ENCODE data around the gene AKIRIN1. TPM values are rescaled to one million over a fixed set of nuclear protein-coding genes. Genes with fewer than 3 reads are reported as not detected.
"Not testable (repeated sequence)": the region's sequence is repeated elsewhere in the genome, so short reads cannot be mapped to it uniquely, and the experiment has no call there.

Gene AKIRIN1, protein sequence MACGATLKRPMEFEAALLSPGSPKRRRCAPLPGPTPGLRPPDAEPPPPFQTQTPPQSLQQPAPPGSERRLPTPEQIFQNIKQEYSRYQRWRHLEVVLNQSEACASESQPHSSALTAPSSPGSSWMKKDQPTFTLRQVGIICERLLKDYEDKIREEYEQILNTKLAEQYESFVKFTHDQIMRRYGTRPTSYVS
- 68.2 TPM for polyA plus RNA-seq (2013, experiment 1 of 2; ENCODE audit: insufficient read length)
- polyA plus RNA-seq (2013, experiment 2 of 2; ENCODE audit: insufficient read length) = 64.4 TPM

DNA sequence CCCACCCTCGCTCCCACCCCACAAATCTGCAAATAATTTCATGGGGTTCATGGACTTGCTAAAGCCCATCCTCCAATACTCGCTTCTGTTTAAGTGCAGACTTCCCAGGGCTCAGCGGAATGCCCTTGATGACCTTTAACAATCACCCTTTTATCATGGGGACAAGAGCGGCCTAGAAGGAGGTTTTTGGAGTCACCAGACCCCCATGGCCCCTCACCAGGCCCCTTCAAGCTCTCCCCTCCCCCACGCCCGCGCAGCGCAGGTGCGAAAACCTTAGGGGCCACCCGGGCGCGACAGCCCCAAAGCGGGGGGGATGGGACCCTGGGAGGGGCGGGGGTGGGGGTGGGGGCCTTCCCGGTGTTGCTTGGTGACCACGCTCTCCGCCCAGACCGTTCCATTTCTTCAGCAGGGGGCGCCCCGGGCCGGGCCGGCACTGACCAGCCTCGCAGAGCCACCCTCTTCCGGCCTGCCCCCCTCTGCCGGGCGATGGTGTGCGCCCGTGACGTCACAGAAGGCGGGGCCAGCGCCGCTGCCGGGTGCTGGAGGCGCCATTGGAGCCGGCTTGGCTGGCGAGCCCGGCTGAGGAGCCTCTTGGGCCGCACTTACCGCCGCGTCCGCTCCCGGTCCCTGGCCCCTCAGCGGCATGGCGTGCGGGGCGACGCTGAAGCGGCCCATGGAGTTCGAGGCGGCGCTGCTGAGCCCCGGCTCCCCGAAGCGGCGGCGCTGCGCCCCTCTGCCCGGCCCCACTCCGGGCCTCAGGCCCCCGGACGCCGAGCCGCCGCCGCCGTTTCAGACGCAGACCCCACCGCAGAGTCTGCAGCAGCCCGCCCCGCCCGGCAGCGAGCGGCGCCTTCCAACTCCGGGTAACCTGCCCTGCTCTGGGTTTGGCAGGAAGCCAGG, at the start of gene AKIRIN1:
AKIRIN1 (plus strand) TSS at position 539 of the 900 bp plus-strand sequence; CDS start at position 644, 105 bp downstream.
- DNase-seq = peak; percentile 96

DNA sequence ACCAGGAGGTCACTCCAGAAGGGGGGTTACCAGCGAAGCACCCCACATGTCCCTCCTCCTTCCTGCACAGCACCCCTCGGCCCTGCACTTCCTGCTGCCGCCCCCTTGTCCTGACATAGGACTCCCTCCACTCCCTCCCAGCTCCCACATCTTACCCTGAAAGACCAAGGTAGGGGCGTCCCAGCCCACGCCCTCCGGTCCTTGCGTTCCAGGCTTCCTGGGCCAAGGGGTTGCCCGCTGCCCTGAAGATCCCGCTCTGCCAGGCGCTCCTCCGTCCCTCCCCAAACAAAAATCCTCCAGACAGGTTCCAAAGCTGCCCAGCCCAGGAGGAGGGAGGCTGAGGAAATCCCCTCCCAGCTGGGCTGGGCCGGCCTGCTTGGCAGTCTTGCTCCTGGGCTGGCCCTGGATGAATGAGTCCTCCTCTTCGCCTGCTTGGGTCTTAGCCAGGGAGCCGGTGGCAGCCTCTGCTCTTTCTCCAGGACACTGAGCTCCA, 49.5 kb upstream of the AKIRIN1 start, which contains the start of gene RHBDL2:
RHBDL2 (minus strand) TSS at position 304 of the 493 bp plus-strand sequence. CDS start 22,618 bp downstream, outside the sequence.
- peak; percentile 23 for DNase-seq

DNA sequence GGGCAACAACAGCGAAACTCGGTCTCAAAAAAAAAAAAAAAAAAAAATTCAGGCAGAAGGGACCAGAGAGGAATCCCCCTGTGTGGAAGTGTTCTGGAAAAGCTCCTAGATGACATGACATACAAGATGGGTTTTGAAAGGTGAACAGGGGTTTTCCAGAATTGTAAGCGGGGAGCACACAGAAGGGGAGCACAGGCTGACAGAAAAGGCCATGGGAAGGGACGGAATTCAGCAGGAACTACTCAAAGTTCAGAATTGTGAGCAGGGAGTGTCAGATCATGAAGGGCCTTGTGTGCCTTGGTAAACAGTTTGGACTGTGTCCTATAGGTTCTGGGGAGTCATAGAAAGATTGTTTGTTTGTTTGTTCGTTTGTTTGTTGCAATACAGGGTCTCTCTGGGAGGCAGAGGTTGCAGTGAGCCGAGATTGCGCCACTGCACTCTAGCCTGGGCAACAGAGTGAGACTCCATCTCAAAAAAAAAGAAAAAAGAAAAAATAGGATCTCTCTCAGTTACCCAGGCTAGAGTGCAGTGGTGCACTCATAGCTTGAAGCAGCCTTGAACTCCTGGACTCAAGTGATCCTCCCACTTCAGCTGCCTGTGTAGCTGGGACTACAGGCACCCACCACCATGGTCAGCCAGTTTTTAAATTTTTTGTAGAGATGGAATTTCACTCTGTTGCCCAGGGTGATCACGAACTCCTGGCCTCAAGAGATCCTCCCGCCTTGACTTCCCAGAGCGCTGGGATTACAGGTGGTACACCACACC, 48.2 kb upstream of the AKIRIN1 start:
- DNase-seq = no peak

DNA sequence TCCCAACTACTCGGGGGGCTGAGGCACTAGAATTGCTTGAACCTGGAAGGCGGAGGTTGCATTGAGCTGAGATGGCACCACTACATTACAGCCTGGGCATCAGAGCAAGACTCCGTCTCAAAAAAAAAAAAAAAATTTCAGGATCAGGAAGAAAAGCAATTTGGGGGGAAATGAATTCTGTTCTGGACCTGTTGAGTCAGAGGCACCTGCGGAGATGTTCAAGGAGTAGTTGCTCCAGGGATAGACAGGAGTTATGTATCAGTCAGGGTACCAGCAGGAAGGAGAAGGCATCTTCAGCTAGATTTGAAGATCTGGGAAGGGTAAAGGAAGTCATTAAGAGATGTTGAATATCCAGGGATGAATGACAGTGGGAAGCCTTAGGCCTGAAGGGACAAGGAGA, 46.5 kb upstream of the AKIRIN1 start:
- no peak for DNase-seq

DNA sequence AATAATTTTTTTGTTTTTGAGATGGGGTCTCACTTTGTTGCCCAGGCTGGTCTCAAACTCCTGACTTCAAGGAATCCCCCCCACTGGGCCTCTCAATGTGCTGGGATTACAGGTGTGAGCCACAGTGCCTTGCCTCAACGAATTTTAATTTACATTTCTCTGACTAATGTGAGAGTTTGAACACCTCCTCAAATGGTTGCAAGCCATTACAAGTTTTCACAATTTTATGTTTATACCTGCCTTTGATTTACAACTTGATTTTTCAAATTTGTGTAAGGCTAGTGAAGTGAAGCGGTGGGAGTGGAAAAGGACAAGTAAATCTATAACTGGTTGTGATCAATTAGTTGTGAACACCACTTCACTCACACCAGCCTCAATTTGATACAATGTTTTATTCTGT, 40.5 kb upstream of the AKIRIN1 start:
- DNase-seq = no peak

DNA sequence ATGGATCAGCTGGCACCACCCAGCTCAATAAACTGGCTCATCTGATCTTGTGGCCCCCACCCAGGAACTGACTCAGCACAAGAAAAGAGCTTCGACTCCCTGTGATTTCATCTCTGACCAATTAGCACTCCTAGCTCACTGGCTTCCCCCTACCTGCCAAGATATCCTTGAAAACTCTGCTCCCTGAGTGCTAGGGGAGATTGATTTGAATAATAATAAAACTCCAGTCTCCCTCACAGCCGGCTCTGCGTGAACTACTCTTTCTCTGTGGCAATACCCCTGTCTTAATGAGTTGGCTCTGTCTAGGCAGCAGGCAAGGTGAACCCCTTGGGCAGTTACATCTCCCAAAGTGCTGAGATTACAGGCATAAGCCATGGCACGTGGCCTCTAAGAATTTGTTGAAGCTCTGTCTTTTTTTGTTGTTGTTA, 37.6 kb upstream of the AKIRIN1 start:
- no peak for DNase-seq

DNA sequence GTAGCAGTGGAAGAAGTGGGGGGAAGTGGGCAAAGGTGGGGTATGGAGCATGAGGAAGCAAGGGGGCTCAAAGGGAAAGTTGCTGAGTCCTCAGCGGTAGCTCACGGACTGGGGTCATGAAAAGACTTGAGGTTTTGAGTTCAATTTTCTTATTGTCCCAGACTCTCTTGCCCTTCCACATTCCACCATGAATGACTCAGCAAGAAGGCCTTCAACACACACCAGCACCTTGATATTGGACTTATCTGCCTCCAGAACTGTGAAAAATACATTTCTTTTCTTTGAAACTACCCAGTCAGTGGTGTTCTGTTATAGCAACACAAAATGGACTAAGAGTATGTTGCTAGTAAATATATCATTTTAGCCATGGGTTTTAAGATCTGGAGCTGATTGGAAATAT, 32.1 kb upstream of the AKIRIN1 start:
- peak; percentile 59 for DNase-seq

DNA sequence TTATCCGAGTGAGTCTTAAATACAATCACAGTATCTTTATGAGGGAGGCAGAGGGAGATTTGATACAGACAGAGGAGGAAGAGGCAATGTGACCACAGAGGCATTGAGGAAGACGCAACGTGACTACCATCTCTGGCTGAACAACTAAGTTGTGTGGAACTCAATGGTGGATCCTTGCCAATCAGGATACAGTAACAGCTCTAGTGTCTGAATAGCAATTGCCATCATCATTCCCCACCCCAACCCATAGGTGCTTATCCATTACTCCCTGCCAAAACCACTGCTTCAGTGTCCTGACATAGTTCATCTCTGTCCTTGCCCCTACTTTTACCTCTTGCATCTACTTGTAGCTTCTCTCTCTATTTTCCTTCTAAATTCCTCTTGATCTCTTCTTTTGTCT, 29.0 kb upstream of the AKIRIN1 start:
- DNase-seq = peak; percentile 81

DNA sequence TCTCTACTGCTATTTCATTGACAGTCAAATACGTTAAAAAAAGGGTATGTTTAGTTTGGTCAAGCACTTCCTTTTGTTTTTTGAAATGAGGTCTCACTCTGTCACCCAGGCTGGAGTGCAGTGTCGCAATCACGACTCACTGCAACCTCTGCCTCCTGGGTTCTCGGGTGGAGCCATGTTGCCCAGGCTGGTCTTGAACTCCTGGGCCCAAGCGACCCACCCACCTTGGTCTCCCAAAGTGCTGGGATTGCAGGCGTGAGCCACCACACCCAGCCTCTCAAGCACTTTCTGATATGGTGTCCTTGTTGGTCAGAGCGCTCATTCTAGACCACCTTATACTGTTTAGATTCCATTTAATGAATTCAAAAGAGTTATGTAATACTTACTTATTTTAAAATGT, 28.5 kb upstream of the AKIRIN1 start:
- DNase-seq = peak; percentile 39

DNA sequence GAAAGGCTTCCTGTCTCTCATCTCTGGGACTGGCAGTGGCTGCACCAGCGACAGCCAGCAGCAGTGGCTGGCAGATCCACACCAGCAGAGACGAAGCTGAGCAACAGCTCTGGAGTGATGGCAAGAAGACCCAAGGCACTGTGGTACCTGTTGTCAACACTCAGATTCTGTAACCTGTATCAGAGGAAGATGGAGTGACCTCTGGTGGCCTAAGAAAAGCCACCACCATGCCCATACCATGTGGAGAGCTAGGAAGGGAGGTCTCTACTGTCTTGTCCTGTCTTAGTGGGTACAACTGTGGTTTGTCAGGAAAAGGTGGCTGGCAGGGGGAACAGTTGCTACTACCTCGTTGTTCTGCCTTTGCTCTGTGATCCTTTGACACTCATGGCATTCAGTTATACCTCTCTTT, 26.9 kb upstream of the AKIRIN1 start:
- no peak for DNase-seq

DNA sequence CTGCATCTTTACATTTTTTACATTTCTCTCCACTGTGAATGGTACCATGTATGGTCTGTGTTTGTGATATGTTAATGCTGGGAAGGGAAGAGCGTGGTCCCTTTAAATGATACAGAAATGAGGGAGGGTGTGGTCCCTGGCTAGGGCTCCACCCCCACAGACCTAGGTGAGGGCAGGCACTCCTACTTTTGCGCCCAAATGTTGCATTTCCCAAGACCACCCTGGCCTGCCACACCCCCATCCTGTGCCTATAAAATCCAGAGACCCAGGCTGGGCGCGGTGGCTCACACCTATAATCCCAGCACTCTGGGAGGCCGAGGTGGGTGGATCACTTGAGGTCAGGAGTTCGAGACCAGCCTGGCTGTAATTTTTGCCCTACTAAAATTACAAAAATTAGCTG, 17.9 kb upstream of the AKIRIN1 start:
- DNase-seq = not testable (repeated sequence)

DNA sequence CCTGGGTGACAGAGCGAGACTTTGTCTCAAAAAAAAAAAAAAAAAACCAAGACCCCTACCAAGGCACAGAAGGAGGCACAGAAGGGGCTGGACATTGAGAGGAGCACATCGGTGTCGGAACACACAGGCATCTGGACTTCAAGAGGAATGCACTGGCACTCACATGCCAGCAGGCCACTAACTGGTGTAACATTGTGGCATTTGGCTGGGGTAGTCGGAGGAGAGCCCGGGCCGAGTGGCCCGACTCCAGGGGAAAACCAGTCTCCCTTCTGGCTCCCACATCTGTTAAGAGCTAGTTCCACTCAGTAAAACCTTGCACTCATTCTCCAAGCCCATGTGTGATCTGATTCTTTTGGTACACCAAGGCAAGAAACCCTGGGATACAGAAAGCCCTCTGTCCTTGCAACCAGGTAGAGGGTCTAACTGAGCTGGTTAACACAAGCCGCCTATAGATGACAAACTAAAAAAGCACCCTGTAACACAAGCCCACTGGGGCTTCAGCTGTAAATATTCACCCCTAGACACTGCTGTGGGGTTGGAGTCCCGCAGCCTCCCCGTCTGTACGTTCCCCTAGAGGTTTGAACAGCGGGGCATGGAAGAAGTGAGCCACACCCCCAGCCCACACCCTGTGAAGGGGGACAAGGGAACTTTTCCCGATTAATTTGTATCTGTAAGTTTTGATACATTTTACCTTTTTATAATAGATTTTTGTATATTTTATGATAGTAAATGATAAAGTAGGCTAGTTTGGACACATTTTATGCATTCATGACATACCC, 17.2 kb upstream of the AKIRIN1 start:
- DNase-seq = no peak

DNA sequence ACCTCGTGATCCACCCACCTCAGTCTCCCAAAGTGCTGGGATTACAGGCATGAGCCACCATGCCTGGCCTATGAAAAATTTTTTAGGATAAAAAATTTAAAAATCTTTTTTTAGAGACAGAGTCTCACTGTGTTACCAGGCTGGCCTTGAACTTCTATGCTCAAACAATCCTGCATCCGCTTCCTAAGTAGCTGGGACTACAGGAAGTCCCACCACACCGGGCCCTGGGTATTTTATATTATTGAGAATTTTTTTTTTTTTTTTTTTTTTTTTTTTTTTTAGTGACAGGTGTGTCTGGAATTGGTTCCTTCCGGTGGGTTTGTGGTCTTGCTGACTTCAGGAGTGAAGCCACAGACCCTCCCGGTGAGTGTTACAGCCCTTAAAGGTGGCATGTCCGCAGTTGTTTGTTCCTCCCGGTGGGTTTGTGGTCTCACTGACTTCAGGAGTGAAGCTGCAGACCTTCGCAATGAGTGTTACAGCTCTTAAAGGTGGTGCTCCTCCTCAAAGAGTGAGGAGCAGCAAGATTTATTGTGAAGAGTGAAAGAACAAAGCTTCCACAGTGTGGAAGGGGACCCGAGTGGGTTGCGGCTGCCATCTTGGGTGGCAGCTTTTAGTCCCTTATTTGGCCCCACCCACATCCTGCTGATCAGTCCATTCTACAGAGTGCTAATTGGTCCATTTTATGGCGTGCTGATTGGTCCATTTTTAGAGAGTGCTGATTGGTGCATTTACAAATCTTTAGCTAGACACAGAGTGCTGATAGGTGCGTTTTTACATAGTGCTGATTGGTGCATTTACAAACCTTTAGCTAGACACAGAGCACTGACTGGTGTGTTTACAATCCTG, 13.5 kb upstream of the AKIRIN1 start:
- not testable (repeated sequence) for DNase-seq

DNA sequence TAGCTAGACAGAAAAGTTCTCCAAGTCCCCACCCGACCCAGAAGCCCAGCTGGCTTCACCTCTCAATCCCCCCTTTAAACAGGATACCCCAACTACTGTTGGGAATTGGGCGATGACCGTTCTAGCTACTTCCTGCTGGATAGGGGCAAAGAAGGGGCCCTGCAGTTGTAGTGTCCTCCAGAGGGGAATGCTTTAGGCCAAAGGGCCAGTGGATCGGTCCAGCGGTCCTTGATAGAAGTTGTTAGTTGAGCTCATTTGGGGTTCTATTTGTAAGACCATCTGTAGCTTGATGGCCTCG, 12.9 kb upstream of the AKIRIN1 start:
- not testable (repeated sequence) for DNase-seq

DNA sequence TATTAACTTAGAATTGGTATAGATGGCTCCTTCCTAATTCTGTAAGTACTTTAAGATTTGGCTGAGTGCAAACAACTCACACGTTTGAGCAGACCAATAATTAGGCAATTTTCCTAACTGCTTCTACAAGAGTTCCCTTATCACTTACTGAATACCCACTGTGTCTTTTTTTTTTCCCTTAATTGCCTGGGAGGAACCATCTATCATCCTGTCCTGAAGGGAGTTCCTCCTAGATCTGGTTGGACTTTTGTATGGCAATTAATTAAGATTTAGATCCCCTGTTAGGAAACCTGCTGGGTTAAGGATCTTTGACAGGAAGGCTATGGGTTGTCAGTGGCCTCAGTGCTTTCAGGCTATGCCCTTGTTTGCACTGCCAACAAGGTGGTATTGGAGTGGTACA, 11.7 kb upstream of the AKIRIN1 start:
- DNase-seq = not testable (repeated sequence)

DNA sequence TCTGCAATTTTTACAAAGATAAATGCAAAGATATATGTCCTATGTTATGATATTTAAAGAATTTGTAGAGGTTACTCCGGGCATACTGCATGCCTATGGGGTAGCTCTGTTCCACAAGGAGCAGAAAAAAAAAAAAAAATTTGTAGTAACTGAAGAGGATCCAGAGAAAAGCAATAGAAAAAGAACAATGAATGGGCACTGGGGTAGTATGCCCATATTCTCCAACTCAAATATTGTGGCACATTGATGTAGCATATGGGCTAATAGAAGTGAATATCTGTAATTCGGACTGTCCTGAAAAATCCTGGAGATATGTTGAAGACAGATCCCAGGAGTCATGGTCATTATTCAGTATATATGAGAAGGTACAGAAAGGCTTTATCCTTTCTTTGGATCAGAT, 1.1 kb upstream of the AKIRIN1 start:
- no peak for DNase-seq

DNA sequence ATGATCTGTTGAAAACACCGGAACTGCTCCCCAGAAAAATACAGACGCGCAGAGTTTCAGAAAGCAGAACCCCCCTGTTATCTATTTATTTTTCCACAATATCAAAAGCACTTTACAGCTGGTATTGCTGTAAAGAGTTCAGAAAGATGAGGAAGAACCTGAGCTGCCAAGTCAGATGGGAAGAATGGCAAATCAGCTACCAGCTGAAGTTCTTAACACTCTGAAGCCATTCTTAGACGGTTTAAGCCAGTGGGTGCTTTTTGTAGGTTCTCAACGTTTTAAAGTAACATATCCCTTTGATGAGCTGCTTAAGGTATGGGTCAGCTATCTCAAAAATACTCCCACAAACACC, 714 bp upstream of the AKIRIN1 start:
- peak; percentile 19 for DNase-seq

DNA sequence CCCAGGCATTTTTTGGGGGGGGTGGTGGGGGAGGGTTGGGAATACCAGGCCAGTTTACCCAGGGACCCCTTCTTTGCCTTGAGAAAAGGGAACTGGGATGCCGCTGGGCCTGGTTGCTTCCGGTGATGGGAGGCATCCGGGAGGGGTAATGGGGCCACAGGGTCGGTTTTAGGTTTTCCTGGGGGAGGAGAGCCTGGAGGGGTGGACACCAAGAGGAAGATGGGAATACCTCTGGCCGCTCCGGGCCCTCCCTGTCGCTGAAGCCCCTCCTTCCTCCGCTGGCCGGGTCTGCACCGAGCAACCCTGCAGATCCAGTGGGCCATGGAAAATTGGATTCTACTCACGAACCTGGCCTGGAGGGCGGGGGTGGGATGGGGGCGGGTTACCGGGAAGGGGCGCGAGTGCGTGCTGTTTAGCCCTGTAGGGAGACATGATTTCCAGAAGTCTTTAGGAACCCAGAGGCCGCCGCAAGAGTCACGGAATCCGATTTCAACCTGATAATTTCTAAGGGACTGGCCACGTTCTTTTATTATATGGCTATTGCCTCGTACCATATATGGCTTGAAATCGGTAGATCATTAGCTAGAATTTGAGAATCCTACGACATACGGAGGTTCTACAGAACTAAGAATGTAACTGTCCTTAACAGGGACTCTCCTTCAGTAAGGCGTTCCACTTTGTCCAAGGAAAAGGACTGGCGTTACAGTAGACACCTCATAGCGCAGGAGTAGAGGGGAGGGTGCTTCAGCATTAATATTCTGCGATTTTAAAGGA, 749 bp downstream of the AKIRIN1 start:
- peak; percentile 45 for DNase-seq

DNA sequence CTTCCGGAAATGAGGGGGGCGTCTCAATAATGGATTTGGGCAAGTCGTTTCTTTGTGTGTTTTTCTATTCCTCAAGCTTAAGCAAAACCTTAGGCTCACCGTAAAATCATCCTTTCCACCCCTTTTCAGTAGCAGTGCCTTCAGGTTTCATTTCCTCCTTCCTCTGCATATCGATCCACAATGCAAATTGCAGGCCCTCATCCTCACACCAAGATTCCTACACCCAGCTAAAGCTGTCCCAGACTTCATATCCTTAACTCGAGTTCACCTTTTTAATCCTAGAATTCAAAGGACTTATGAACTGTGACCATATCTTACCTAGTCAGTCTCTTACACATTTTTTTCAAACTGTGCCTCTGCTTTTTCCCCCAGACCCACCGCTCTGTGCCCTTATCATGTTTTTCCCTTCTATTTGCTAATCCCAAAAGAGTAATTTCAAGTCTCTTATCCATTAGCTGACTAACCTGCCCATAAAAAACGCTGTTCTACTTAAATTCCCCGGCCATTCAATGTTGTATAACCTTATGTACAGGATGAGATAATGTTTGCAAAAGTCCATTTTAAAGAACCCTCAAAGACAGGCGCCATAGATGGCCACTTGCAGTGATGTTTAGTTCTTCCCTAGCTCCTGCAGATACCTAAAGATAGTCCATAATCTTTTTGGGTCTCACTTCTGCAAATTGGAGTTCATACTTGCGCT, 1.5 kb downstream of the AKIRIN1 start:
- DNase-seq = no peak

DNA sequence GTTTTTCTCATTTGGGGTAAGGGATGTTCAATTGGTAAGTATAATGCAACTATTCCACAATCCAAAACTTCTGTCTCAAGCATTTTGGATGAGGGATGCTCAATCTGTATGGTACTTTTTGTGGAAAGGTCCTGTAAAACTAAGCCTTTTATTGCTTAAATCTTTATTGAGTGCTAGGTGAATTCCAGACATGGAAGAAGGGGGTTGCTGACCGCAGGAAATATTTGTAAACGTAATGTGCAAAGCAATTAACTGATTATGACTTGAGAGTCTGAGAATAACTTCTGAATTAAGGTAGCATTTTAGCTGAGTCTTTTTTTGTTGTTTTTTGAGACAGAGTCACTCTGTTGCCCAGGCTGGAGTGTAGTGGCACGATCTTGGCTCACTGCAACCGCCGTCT, 3.1 kb downstream of the AKIRIN1 start:
- DNase-seq = no peak
